Measurements from ENCODE around the gene CDPF1.
"Not testable (repeated sequence)": the region's sequence is repeated elsewhere in the genome, so short reads cannot be mapped to it uniquely, and the experiment has no call there.

Gene CDPF1

GRCh38 chr22:46281866-46282678, 32.0 kb upstream of the CDPF1 start:
- DNase-seq (ENCODE audit: low read depth) = no peak

GRCh38 chr22:46280999-46281623, 31.0 kb upstream of the CDPF1 start:
- DNase-seq (ENCODE audit: low read depth) = no peak

GRCh38 chr22:46280063-46280817, 30.1 kb upstream of the CDPF1 start:
- DNase-seq (ENCODE audit: low read depth) = no peak

GRCh38 chr22:46278656-46279645, 28.9 kb upstream of the CDPF1 start:
- no peak for DNase-seq (ENCODE audit: low read depth)

GRCh38 chr22:46276563-46276962, 26.5 kb upstream of the CDPF1 start:
- no peak for DNase-seq (ENCODE audit: low read depth)

- DNase-seq (ENCODE audit: low read depth) = no peak
Measured at GRCh38 chr22:46275455-46276122, 25.5 kb upstream of the CDPF1 start.

- DNase-seq (ENCODE audit: low read depth) = no peak
Measured at GRCh38 chr22:46274381-46274780, 24.3 kb upstream of the CDPF1 start.

- no peak for DNase-seq (ENCODE audit: low read depth)
Measured at GRCh38 chr22:46273432-46274148, 23.5 kb upstream of the CDPF1 start.

GRCh38 chr22:46272762-46273431, 22.8 kb upstream of the CDPF1 start:
- DNase-seq (ENCODE audit: low read depth) = no peak

GRCh38 chr22:46272196-46272595, 22.1 kb upstream of the CDPF1 start:
- DNase-seq (ENCODE audit: low read depth) = no peak

- DNase-seq (ENCODE audit: low read depth) = no peak
Measured at GRCh38 chr22:46269564-46269963, 19.5 kb upstream of the CDPF1 start.

GRCh38 chr22:46267431-46268279, 17.6 kb upstream of the CDPF1 start, which contains the start of gene TTC38:
Gene TTC38, plus strand, starts transcription at chr22:46268008. Its CDS starts 32 bp downstream, at chr22:46268040.
- DNase-seq (ENCODE audit: low read depth) = peak; percentile 64

GRCh38 chr22:46265627-46266026, 15.5 kb upstream of the CDPF1 start:
- not testable (repeated sequence) for DNase-seq (ENCODE audit: low read depth)

- DNase-seq (ENCODE audit: low read depth) = not testable (repeated sequence)
Measured at GRCh38 chr22:46264520-46264919, 14.4 kb upstream of the CDPF1 start.

GRCh38 chr22:46263216-46263590, 13.1 kb upstream of the CDPF1 start, which contains the start of gene PKDREJ:
Gene PKDREJ, minus strand, starts transcription at chr22:46263343. Its CDS starts 21 bp downstream, at chr22:46263322.
- DNase-seq (ENCODE audit: low read depth) = no peak

- no peak for DNase-seq (ENCODE audit: low read depth)
Measured at GRCh38 chr22:46262449-46263215, 12.5 kb upstream of the CDPF1 start.

GRCh38 chr22:46260038-46260437, 9.9 kb upstream of the CDPF1 start:
- DNase-seq (ENCODE audit: low read depth) = no peak

GRCh38 chr22:46259374-46259773, 9.3 kb upstream of the CDPF1 start:
- DNase-seq (ENCODE audit: low read depth) = no peak

Data from GM04504 (cell line).